DMS79 (cell line): ENCODE results near the gene DSEL.

Experiments used
- DNase-seq: peaks from one replicate; lab custom pipeline; 2025; lab: John Stamatoyannopoulos, UW

DSEL gene

GRCh38 chr18:67500522-67501205 is 15.9 kb downstream of the DSEL start:
- DNase-seq = no peak

- no peak for DNase-seq
These were observed 20.1 kb downstream of the DSEL start for GRCh38 chr18:67496469-67496868.

GRCh38 chr18:67486534-67486933 is 30.0 kb downstream of the DSEL start:
- no peak for DNase-seq

DNA sequence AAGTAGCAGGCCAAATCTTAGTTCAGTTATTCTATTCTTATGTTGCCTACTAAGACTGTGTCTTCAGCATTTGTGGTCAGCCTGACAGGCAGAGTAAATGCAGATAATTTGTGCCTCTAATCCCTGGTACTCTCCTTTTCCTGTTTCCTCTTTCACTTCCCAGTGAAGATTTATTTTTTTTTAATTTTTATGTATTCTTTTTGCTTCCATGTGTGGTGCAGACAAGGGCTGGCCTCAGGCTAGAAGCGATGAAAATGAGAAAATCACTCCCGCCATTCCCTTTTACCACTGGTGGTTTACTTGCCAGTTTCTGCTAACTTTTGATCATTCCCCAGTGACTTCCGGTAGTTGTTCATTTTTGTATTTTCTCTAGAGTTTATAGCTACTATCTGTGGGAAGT is 30.9 kb downstream of the DSEL start:
- no peak for DNase-seq

- no peak for DNase-seq
These were observed 32.1 kb downstream of the DSEL start for GRCh38 chr18:67484458-67484857.

DNA sequence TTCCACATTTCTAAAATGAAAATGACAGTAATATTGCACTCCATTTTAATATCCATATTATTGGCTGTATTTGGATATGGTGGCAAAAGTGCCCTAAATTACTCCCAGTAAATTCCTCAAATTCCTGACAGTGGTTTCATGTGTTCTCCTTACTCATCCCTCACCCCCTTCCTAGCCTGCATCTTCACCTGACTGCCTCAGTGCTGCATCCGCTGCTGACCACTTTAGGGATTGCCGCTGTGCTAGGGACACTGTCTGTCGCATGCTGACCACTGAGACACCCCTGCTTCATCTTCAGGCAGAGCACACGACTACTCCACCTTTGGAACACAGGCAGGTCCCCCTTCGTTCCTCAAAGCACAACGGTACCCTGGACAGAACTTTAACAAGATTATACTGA is 32.6 kb downstream of the DSEL start:
- DNase-seq = no peak

GRCh38 chr18:67483237-67483636 is 33.3 kb downstream of the DSEL start:
- DNase-seq = no peak

GRCh38 chr18:67478249-67478648 is 38.3 kb downstream of the DSEL start:
- DNase-seq = no peak

DNA sequence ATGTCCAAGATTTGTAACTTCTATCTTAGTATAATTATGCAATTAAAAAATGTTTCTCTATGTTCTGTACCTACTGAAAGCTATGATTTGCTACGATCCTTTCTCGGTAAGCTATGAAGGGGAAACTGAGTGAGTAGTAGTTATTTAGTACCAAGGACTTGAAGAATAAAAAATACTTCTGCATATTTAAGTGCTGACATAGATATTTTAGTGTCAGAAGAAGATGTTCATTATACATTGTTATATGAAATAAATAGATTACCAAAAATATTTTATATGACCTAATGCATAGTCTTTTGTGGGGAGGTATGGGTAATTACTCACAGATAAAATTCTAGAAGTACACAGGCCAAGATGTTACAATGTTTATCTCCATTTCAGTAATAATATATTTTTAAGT is 39.0 kb downstream of the DSEL start:
- no peak for DNase-seq

DNA sequence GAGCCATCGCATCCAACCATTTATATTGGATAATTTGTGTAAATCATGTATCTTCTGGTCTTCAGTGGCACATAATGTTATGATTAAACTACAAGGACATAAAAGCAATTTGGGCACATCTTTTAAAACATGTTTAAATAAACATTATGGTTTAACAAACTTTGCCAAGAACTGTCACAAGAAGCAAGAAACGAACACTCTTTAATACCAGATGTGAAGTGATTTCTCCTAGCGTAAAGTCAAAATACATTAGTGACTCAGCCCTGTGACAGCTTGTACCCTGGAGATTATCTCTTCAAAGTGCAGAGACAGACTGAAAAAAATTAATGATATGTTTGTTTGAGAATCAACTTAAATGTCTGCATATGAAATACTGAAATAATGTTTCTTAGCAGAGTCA is 39.9 kb downstream of the DSEL start:
- no peak for DNase-seq

- no peak for DNase-seq
These were observed 40.8 kb downstream of the DSEL start for GRCh38 chr18:67475673-67476072.

GRCh38 chr18:67468038-67468437 is 48.5 kb downstream of the DSEL start:
- DNase-seq = no peak

DNA sequence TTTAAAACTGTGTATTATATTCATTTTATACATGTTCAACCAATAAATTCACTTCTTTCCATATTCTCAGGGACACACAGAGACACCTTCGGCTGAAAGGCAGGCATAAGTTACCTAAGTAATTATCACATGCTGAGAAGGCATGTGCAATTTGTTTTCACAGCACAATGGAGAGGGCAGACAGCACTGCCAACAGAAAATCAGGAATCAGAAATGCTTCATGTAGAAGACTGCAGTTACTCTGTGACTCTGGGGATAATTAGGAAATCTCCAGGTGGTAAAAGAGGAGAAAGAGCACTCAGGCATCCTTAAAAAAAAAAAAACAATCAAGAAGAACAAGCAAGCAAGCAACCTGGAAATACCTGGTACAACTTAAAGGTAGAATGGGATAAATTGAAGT is 49.3 kb downstream of the DSEL start:
- DNase-seq = no peak

DNA sequence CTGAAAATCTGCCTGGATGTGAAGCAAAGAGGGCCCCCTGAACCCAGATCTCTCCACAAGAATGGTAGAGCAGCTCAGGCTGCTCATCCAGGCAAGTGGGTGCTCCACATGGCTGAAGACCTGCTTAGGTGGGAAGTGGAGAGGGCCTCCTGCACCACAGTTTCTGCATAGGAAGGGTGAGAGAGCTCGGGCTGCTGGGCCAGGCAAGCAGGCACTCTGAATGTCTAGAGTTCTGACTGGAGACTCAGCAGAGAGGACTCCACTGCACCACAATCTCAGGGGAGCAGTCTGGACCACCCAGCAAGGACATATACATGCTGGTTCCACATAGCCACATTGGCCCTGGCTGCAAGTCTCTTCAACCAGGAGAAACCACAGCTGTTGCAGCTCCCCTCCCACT is 52.0 kb downstream of the DSEL start:
- DNase-seq = no peak

GRCh38 chr18:67463829-67464228 is 52.7 kb downstream of the DSEL start:
- DNase-seq = no peak

GRCh38 chr18:67456711-67457110 is 59.8 kb downstream of the DSEL start:
- DNase-seq = no peak
